Activated CD8-positive, alpha-beta memory T cell treated with anti-CD3 and anti-CD28 coated beads for 1 hour (primary cell): ENCODE results near the gene IDI1.

Source experiments
- DNase-seq, 2 donors: peaks; one replicate each; pipeline ENCODE4 v3.0.0-alpha.2; 2020; ENCODE audit warnings: low read depth in 1 of 2; ENCODE audit errors: extremely low read depth in 1 of 2

IDI1 gene

DNA sequence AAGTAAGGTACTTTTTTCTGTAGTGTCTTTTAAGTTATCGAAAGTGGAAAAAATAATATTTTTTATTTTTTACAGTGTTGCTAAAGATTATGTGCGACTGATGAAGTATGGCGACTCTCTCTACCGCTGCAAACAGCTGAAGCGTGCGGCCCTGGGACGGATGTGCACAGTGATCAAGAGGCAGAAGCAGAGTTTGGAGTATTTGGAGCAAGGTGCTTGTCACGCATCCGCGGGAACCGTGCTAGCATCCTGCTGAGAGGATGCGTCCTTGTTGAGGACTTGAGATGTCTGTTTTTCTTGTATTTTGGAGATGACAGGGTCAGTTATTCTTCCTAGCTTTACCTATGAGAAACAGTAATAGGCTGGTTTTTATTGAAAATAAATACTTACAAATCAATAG lies 52.9 kb downstream of the IDI1 start:
- DNase-seq: no peak

DNA sequence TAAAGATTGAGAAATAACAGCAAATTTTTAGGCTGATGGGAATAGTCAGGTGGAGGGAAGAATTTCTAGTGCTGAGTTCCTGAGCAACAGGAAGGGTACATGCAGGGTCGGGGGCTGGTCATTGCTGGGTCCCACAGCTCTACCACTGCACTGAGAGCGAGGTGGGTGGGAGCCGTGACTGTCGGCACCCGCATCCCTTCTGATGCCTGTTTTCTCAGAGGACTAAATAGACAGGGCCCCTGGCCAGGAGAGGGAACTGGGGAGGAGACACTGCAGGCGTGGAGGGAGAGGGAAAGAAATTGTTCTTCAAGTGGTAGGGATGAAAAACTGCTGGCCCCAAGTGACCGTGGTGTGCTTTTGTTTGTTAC lies 53.4 kb downstream of the IDI1 start:
- DNase-seq: no peak

DNA sequence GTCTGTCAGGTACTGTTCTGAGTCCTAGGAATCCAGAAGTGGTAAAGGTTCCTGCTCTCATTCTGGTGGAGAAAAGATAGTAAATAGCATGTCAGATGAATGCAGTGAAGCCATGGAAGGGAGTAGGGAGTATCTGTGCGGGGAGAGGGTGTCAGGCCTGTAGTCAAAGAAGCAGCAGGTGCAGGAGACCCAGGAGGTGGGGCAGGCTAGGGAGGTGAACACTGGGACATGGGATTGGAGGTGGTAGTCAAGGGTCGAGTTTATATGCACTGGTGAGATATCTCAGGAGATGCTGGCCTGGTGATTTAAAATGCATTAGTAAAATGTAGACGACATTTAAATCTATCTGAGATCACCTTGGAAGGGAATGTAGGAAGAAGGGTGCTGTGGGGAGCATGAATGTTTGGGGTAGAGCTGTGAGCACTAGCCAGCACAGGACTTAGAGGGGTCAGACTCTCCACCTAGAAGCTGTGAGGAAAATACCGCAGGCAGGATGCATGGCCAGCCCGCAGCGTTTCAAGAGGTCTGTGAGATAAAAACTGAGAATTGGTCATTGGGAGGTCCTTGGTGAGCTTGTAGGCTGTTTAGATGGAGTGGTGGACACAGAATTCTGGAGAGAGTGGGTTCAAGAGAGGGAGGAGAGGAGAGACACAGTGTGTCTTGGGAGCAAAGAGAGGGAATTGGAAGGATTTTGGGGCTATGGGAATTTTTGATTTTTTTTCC lies 53.9 kb downstream of the IDI1 start:
- no peak for DNase-seq

DNA sequence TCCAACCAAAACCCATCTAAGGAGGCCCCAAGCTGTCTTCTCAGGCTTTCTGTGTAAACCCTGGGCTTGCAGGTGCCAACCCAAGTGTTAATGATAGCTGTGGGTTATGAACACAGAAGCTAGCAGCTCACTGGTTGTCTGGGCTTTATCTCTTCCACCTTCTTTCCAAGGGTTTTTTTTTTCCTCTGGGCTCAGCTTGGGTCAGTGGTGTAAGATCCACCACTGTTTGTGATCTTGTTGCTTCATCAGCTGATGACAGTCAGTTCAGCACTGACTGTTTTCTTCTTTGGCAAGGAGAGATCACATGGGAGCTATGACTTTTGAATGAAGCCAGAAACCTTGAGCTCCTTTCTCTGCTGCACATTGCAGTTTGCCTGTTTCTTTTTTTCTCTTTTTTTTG lies 56.0 kb downstream of the IDI1 start:
- no peak for DNase-seq

DNA sequence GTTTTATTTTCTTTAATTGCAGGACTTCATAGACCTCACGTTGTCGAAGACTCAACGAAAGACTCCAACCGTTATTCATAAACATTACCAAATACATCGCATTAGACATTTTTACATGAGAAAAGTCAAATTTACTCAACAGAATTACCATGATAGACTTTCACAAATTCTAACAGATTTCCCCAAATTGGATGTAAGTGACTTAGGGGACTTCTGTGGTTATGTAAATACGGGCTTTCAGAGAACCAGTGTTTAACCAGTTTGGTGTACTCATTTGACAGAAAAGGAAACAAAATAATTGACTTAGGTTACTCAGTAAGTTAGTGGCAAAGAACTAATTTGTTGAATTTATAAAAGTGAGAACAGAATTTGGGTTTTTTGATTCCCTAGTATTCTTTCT lies 56.5 kb downstream of the IDI1 start:
- no peak for DNase-seq

DNA sequence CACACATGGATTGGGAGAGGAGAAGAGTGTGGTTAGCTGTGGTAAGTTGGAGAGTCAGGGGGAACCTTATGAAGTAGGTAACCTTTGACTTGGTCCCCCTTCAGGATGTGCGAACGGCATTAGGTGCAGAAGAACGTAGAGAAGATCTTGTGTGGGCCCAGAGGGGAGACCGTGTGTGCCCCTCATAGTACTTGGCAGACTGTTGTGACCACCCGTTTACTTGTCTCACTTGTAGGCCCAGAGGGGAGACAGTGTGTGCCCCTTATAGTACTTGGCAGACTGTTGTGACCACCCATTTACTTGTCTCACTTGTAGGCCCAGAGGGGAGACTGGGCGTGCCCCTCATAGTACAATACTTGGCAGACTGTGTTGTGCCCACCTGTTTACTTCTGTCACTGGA lies 58.1 kb downstream of the IDI1 start:
- no peak for DNase-seq
